Ureter (tissue), 1 donor: Measurements from ENCODE around the gene RAB40AL. TPM values are rescaled to one million over a fixed set of nuclear protein-coding genes. Genes with fewer than 3 reads are reported as not detected.

Experiments used
- DNase-seq: peaks from one replicate; pipeline ENCODE4 v3.0.0-alpha.2; 2020; ENCODE audit warnings: low spot score
- total RNA-seq: library from RNA; stranded (reverse); gene quantifications from one replicate; pipeline ENCODE4 v1.2.4, GENCODE V29; 2023
- donor health status: DM: yes; HTN: yes; CAD: no.

The RAB40AL gene
- total RNA-seq, 1 donor from 2014 or later: 2.3 TPM

DNA sequence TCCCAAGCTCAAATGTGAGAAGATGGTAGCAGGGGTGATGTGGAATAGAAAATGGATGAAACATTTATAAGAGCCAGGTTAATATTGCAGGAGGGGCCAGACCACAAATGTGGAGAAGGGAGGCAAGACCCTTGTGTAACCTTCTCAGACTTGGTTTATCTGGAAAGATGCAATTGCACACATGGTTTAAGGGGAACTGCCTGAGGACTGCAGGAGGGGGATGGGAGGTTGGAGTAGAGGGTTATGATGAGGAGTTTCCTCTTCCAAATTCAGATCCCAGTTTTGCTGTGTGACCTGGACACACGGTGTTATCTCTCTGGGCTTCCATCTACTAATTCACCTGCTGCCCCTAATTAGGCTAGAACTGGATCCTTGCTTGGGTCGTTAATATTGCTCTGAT, 46.1 kb downstream of the RAB40AL start:
- DNase-seq: no peak

DNA sequence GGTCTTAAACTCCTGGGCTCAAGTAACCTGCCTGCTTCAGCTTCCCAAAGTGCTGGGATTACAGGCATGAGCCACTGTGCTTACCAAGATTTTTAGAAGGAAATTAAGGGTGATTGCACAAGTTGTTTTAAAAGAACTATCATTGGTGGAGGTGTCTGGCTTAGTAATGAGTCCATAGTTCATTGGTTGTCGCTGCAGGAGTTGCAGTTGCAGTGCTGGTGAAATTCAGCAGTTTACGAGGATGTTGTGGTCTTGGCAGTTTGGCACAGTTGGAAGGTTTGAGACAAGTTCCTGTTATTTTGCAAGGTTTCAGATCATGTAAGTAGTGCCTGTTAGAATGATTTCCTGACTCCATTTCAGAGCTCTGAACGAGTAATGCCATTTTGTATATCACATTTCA, 48.1 kb downstream of the RAB40AL start:
- no peak for DNase-seq

Other genes starting within 250 kb of the RAB40AL start
- gene GPRASP2, start 224.8 kb upstream of the RAB40AL start, total RNA-seq: 12.2 TPM
- gene GPRASP3, start 216.5 kb upstream of the RAB40AL start, total RNA-seq: 6.5 TPM
- gene BEX1, start 126.9 kb downstream of the RAB40AL start, total RNA-seq: 2.4 TPM
- gene NXF3, start 155.9 kb downstream of the RAB40AL start, total RNA-seq: 1.9 TPM